Neuronal stem cell (in vitro differentiated cells): ENCODE data around the gene CCDC178.
A peak's percentile ranks its signal among the peaks of the same experiment; 100 is the strongest.

Experiments
- DNase-seq: peaks from one replicate; pipeline ENCODE4 v3.0.0-alpha.2; 2013; ENCODE audit warnings: low spot score
- H2AFZ ChIP-seq: one replicate; pipeline ENCODE4 v1.6.1; 2013; ENCODE audit warnings: mild to moderate bottlenecking, low read length, inconsistent platforms
- H2AK5ac ChIP-seq: 2 replicates; pipeline ENCODE4 v1.6.1; 2013; ENCODE audit warnings: low read depth, mild to moderate bottlenecking, inconsistent platforms, low read length, moderate library complexity, mixed read lengths
- H2BK120ac ChIP-seq: 2 replicates; pipeline ENCODE4 v1.6.1; 2013; ENCODE audit warnings: low read depth, mild to moderate bottlenecking, inconsistent platforms, low read length, moderate library complexity, mixed read lengths
- H2BK12ac ChIP-seq: one replicate; pipeline ENCODE4 v1.6.1; 2013; ENCODE audit warnings: low read length, inconsistent platforms
- H2BK15ac ChIP-seq: 2 replicates; pipeline ENCODE4 v1.6.1; 2013; ENCODE audit warnings: mild to moderate bottlenecking, low read length, inconsistent platforms, mixed read lengths
- H2BK5ac ChIP-seq: one replicate; pipeline ENCODE4 v1.6.1; 2013; ENCODE audit warnings: inconsistent platforms, mild to moderate bottlenecking, low read length, moderate library complexity
- H3K14ac ChIP-seq: one replicate; pipeline ENCODE4 v1.6.1; 2013; ENCODE audit warnings: low read length, inconsistent platforms
- H3K18ac ChIP-seq: 2 replicates; pipeline ENCODE4 v1.6.1; 2013; ENCODE audit warnings: low read length, inconsistent platforms
- H3K23ac ChIP-seq: 2 replicates; pipeline ENCODE4 v1.6.1; 2013; ENCODE audit warnings: low read depth, mild to moderate bottlenecking, mixed read lengths, low read length, inconsistent platforms; ENCODE audit not compliant: poor library complexity
- H3K27ac ChIP-seq: replicated peaks from 3 replicates; pipeline ENCODE4 v1.5.1; 2013; ENCODE audit warnings: low read length, inconsistent platforms
- H3K27me3 ChIP-seq, 3 experiments: 2 replicates each; pipeline ENCODE4 v1.6.1; 2013; ENCODE audit warnings: low read length in 3 of 3, mild to moderate bottlenecking in 2 of 3, inconsistent platforms in 1 of 3, low read depth in 1 of 3, mixed read lengths in 1 of 3, moderate library complexity in 1 of 3; ENCODE audit not compliant: control insufficient read depth in 3 of 3, insufficient read depth in 3 of 3
- H3K36me3 ChIP-seq, 2 donors: replicated peaks in 1 of 2; 2 replicates each; pipeline ENCODE4 v1.6.1; 2013; ENCODE audit warnings: low read length in 2 of 2; ENCODE audit not compliant: control insufficient read depth in 2 of 2, insufficient read depth in 2 of 2
- H3K4ac ChIP-seq: 2 replicates; pipeline ENCODE4 v1.6.1; 2013; ENCODE audit warnings: inconsistent platforms, mild to moderate bottlenecking, low read length, moderate library complexity
- H3K4me1 ChIP-seq, 2 donors: 1 replicate in 1 of 2; 2 replicates in 1 of 2; pipeline ENCODE4 v1.6.1; 2013; ENCODE audit warnings: low read length in 2 of 2, low read depth in 1 of 2; ENCODE audit not compliant: control insufficient read depth in 2 of 2, insufficient read depth in 1 of 2
- H3K4me2 ChIP-seq: one replicate; pipeline ENCODE4 v1.6.1; 2013; ENCODE audit warnings: mild to moderate bottlenecking, low read length, inconsistent platforms; ENCODE audit not compliant: insufficient read depth, poor library complexity, severe bottlenecking
- H3K4me3 ChIP-seq, 2 donors: 2 replicates each; pipeline ENCODE4 v1.5.1; 2013; ENCODE audit warnings: low read length in 2 of 2, mild to moderate bottlenecking in 2 of 2, inconsistent platforms in 1 of 2, moderate library complexity in 1 of 2
- H3K79me1 ChIP-seq: one replicate; pipeline ENCODE4 v1.6.1; 2013; ENCODE audit warnings: low read depth, mild to moderate bottlenecking, inconsistent platforms, low read length, moderate library complexity
- H3K9ac ChIP-seq: one replicate; pipeline ENCODE4 v1.6.1; 2013; ENCODE audit warnings: mild to moderate bottlenecking, low read depth, low read length, inconsistent platforms; ENCODE audit not compliant: poor library complexity
- H3K9me3 ChIP-seq, 2 donors: replicated peaks in 1 of 2; 2 replicates each; pipeline versions ENCODE3 to v1.6.1; 2013; ENCODE audit warnings: low read length in 2 of 2, mild to moderate bottlenecking in 2 of 2, inconsistent platforms in 1 of 2, low read depth in 1 of 2, mixed read lengths in 1 of 2, moderate library complexity in 1 of 2; ENCODE audit not compliant: control insufficient read depth in 2 of 2, insufficient read depth in 1 of 2
- H4K8ac ChIP-seq: one replicate; pipeline ENCODE4 v1.6.1; 2013; ENCODE audit warnings: low read depth, mild to moderate bottlenecking, inconsistent platforms, low read length, moderate library complexity
- H4K91ac ChIP-seq: one replicate; pipeline ENCODE4 v1.6.1; 2013; ENCODE audit warnings: low read length, low read depth, mild to moderate bottlenecking, inconsistent platforms; ENCODE audit not compliant: poor library complexity
- WGBS, 2 donors: extraction: QIAGEN DNeasy Blood & Tissue Kit; methylation state at CpG; one replicate each; pipeline ENCODE4 v1.1.7; 2013; ENCODE audit warnings: missing lambda C conversion rate in 2 of 2, mixed read lengths in 1 of 2; ENCODE audit not compliant: insufficient read length in 2 of 2, insufficient replicate concordance in 1 of 2; ENCODE audit errors: extremely low coverage in 2 of 2; 5-methylcytosine and 5-hydroxymethylcytosine counted together

Gene CCDC178

GRCh38 chr18:33014060-33014796 is 426.3 kb downstream of the CCDC178 start:
- H3K23ac ChIP-seq = no peak overlapping the region
- H3K4me3 ChIP-seq = no peak overlapping the region
- no CpG with 5 or more reads among the region's 5 CpGs for WGBS, 2 donors
- H3K14ac ChIP-seq = no peak overlapping the region
- H2AK5ac ChIP-seq = no peak overlapping the region
- H2BK5ac ChIP-seq = no peak overlapping the region
- H3K18ac ChIP-seq = no peak overlapping the region
- H4K8ac ChIP-seq = no peak overlapping the region
- H3K4ac ChIP-seq = no peak overlapping the region
- H2BK15ac ChIP-seq = no peak overlapping the region
- no peaks in the 10 kb centered on the region for H3K27me3 ChIP-seq
- no peak overlapping the region for H3K27ac ChIP-seq
- no peak for DNase-seq
- H2AFZ ChIP-seq = peak overlapping the region; percentile 47
- peaks cover 0 to 13% of the 10 kb centered on the region in 2 donors for H3K4me1 ChIP-seq
- H3K36me3 ChIP-seq = no peaks in the 10 kb centered on the region
- no peak overlapping the region for H2BK120ac ChIP-seq
- no peak overlapping the region for H2BK12ac ChIP-seq
- H4K91ac ChIP-seq = no peak overlapping the region
- peaks cover 0 to 5% of the 10 kb centered on the region in 2 donors for H3K9me3 ChIP-seq
- no peaks in the 10 kb centered on the region for H3K79me1 ChIP-seq
- no peak overlapping the region for H3K9ac ChIP-seq
- H3K4me2 ChIP-seq = no peak overlapping the region

GRCh38 chr18:33010149-33010548 is 430.4 kb downstream of the CCDC178 start:
- WGBS, 2 donors = no CpG with 5 or more reads among the region's 2 CpGs
- Histone ChIP-seq H2AFZ (peak overlapping the region; percentile 19), H3K4me3 (no peak overlapping the region), H2BK5ac (no peak overlapping the region), H4K8ac (no peak overlapping the region), H3K27me3 (no peaks in the 10 kb centered on the region), H4K91ac (no peak overlapping the region), H2BK120ac (no peak overlapping the region), H3K23ac (no peak overlapping the region), H3K79me1 (no peaks in the 10 kb centered on the region), H2BK12ac (no peak overlapping the region), H3K27ac (no peak overlapping the region), H3K9me3 (no peaks in the 10 kb centered on the region), H3K4me2 (no peak overlapping the region), H3K14ac (no peak overlapping the region), H3K36me3 (no peaks in the 10 kb centered on the region), H3K18ac (no peak overlapping the region), H2BK15ac (no peak overlapping the region), H2AK5ac (no peak overlapping the region), H3K9ac (no peak overlapping the region), H3K4me1 (peaks cover 0 to 13% of the 10 kb centered on the region in 2 donors), H3K4ac (no peak overlapping the region)
- DNase-seq = no peak

GRCh38 chr18:32998921-32999320 is 441.6 kb downstream of the CCDC178 start:
- Histone ChIP-seq H3K27me3 (no peaks in the 10 kb centered on the region), H3K4me1 (no peaks in the 10 kb centered on the region), H3K18ac (no peak overlapping the region), H2AK5ac (no peak overlapping the region), H3K4me3 (no peak overlapping the region), H3K4me2 (no peak overlapping the region), H2BK15ac (no peak overlapping the region), H3K14ac (no peak overlapping the region), H2BK12ac (no peak overlapping the region), H3K9ac (no peak overlapping the region), H3K27ac (no peak overlapping the region), H3K4ac (no peak overlapping the region), H3K9me3 (no peaks in the 10 kb centered on the region), H2BK5ac (no peak overlapping the region), H3K23ac (no peak overlapping the region), H4K91ac (no peak overlapping the region), H3K36me3 (no peaks in the 10 kb centered on the region), H3K79me1 (no peaks in the 10 kb centered on the region), H2BK120ac (no peak overlapping the region), H2AFZ (no peak overlapping the region), H4K8ac (no peak overlapping the region)
- WGBS, 2 donors = no CpG with 5 or more reads among the region's 1 CpG
- no peak for DNase-seq

GRCh38 chr18:32998285-32998684 is 442.2 kb downstream of the CCDC178 start:
- WGBS, 2 donors = no CpG with 5 or more reads among the region's 3 CpGs
- H4K91ac ChIP-seq = no peak overlapping the region

More at GRCh38 chr18:32998285-32998684, 442.2 kb downstream of the CCDC178 start:
- Histone ChIP-seq H3K14ac (no peak overlapping the region), H2BK12ac (no peak overlapping the region), H2BK120ac (no peak overlapping the region), H3K27ac (no peak overlapping the region), H2BK15ac (no peak overlapping the region), H2AFZ (no peak overlapping the region), H2AK5ac (no peak overlapping the region), H4K8ac (no peak overlapping the region), H3K4me2 (no peak overlapping the region), H3K36me3 (no peaks in the 10 kb centered on the region), H3K9me3 (no peaks in the 10 kb centered on the region), H3K18ac (no peak overlapping the region), H3K23ac (no peak overlapping the region), H2BK5ac (no peak overlapping the region), H3K4me3 (no peak overlapping the region), H3K79me1 (no peaks in the 10 kb centered on the region), H3K4ac (no peak overlapping the region), H3K9ac (no peak overlapping the region), H3K27me3 (no peaks in the 10 kb centered on the region), H3K4me1 (no peaks in the 10 kb centered on the region)
- no peak for DNase-seq
